NK-92 treated with Interleukin-12 subunit alpha and Interleukin-12 subunit beta, amount 100 ng/mL, for 24 hours (cell line): ENCODE data around the gene PTPRN2.
"Not testable (repeated sequence)": the region's sequence is repeated elsewhere in the genome, so short reads cannot be mapped to it uniquely, and the experiment has no call there.

Experiments
- DNase-seq: peaks from one replicate; lab custom pipeline; 2025; lab: John Stamatoyannopoulos, UW

PTPRN2 gene

GRCh38 chr7:158228131-158228530 lies 359.5 kb downstream of the PTPRN2 start:
- no peak for DNase-seq

DNA sequence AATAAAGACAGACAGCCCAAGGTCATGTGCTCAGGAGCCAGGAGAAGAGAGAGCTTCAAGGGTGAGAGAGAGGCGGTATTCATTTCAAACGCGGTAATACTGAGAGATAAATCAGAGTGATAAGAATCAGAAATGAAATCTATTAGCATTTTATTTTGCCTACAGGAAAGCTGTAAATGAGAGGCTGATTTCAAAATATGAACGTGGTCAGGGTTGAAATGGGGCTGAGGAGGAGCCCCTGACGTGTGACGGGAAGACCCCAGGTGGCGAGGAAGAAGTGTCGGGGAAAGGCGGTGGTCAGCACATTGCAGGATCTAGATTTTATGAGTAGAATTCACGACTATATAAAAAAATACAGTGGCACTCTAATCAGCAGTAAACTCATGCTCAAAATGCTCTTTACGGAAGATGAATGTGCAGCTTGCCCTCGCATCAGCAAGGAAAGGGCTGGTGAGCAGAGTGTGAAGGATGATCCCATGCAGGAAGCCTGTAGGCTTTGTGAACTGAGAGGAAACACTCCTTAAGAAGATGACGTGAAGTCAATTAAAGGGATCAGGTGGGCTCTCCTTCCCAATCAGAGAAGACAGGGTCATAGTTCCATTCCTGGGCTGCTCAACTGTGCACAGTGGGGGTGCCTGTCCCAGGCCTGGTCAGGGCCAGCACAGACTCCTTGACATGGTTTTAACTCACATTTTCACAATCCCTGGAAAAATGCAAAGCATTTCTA lies 360.2 kb downstream of the PTPRN2 start:
- DNase-seq, result no peak

DNA sequence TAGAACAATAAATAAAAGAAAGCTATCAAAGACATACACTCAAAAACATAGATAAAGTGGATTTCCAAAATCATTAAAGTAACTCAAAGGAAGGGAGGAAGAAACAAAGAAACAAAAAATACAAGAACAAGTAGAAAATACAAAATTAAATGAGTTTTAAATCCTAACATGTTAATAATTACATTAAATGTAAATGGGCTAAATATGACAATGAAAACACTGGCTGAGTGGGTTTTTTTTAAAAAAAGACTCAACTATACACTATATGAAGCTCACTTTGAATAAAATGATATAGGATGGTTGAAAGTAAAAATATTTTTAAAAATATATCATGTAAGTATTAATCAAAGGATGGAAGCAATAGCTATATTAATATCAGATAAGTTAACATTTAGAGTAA lies 371.4 kb downstream of the PTPRN2 start:
- DNase-seq, result no peak

DNA sequence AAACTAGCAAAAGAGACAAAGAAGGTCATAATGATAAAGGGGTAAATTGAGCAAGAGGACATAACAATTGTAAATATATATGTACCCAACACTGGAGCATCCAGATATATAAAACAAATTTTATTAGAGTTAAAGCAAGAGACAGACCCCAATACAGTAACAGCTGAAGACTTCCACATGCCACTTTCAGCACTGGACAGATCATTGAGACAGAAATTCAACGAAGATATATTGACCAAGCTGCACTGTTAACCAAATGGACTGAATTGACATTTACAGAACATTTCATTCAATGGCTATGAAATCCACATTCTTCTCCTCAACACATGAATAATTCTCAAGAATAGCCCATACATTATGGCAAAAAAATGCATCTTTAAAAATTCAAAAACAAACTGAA lies 378.2 kb downstream of the PTPRN2 start:
- DNase-seq, result no peak

GRCh38 chr7:158206341-158206740 lies 381.3 kb downstream of the PTPRN2 start:
- no peak for DNase-seq

DNA sequence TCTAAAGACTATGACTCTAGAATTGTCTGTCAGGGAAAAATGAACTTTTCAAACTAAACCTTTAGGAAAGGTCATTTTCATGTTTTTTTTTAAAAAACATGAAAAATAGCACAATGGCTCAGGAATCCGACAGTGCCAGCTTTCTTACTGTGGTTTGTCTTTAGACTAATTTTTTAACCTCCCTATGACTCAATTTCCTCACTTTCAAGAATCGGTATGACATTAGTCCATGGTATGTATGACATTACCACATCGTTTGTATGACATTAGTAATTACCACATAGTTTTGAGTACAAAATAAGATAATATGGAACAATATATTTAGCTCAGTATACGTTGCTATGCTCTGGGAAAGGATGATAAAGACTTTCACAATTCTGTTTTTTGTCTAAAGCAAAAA lies 383.2 kb downstream of the PTPRN2 start:
- DNase-seq, result no peak

DNA sequence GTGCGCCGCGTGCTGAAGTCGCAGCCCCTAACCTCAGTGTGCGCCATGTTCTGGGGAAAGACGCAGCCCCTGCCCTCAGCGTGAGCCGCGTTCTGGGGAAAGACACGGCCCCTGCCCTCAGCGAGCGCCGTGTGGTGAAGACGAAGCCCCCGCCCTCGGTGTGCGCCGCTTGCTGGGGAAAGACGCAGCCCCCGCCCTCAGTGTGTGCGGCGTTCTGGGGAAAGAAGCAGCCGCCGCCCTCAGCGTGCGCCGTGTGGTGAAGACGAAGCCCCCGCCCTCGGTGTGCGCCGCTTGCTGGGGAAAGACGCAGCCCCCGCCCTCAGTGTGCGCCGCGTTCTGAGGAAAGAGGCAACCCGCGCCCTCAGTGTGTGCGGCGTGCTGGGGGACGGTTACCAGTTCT lies 383.7 kb downstream of the PTPRN2 start:
- not testable (repeated sequence) for DNase-seq

GRCh38 chr7:158194365-158194900 lies 393.2 kb downstream of the PTPRN2 start:
- DNase-seq, result no peak

DNA sequence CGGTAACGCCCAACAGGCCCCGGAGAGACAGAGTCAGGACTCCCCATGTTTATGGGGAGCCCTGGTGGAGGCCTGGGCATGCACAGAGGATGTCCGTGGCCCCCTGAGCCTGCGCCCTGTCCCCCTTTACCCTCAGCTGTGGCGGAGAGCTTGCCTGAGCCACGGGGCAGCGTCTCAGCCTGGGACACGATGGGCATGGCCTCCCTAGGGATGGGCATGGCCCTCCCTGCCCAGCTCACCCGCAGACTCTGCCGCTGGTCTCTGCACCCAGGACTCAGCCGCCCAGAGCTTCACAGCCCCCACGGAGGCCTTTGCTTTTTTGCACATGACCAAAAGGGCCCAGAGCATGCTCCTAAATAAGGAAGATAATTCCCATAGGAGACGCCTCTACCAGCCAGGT lies 394.2 kb downstream of the PTPRN2 start:
- DNase-seq, result no peak

DNA sequence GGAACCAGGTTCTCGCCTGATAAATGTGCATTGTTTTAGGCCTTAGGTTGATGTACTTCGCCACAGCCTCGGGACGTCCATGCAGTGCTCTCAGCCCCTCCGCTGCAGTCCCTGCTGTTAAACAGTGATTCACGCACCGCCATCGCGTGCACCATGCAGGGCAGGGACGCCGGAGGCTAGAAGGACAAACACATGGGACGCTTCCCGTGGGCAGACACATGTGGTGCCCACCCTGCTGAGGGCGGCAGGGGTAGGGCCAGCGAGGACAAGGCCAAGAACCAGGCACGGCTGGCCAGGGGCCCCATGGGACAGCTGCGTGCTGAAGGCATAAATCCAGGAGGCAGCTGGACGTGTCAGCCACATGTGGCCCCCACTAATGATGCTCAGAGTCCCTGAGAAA lies 394.7 kb downstream of the PTPRN2 start:
- DNase-seq, result no peak

- no peak for DNase-seq
Measured at GRCh38 chr7:158192184-158192835, 395.3 kb downstream of the PTPRN2 start.

- DNase-seq, result no peak
Measured at GRCh38 chr7:158191671-158192070, 396.0 kb downstream of the PTPRN2 start.

- DNase-seq, result no peak
Measured at GRCh38 chr7:158190756-158191155, 396.9 kb downstream of the PTPRN2 start.

- no peak for DNase-seq
Measured at GRCh38 chr7:158188676-158189075, 398.9 kb downstream of the PTPRN2 start.

DNA sequence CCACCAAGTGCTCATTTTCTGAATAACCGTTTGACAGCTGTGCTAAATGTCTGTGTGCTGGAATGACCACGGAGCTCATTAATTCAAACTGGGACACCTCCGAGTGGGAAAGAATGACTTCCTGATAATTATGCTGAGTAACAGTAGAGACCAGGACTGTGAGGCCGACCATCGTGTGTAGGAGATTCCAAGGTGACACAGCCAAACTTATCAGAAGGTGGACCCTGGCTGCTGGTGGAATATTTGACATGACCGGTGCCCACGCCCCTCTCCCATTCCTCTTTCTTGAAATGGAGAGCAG lies 400.0 kb downstream of the PTPRN2 start:
- no peak for DNase-seq

DNA sequence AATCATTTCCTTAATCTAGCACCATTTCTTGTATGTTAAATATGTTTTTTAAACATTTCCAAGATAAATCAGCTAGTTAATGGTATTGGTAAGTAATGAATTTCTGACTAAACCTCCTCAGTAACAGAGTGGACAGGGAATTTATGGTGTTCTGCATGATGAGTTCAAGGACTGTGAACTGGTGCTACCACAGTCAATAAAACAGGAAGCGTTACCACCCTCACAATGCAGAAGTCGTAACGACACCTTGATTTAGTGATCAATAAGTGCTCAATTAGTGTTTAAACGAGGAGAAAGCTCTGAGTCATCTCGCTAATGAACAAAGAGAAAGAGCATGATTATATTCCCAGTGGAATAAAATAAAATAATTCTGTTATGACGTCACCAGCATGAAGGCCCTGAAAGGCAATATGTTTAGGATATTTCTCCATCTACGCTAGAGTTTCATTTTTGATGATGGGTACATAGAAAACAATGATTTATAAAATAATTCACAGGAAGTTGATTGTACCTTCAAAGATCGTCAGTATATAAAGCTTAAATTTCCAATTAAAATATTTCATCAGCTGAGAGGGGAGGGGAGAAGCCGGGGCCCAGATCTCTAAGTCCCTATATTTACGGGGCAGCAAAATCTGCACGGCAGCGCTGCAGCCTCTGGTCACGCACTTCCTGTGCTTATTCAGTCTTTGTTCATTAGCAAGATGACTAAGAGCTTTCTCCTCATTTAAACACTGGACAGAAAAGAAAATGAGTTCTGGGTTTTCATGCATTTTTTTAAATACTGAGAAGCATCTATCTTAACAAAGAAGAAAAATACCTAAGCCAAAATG lies 400.5 kb downstream of the PTPRN2 start:
- no peak for DNase-seq

- DNase-seq, result no peak
Measured at GRCh38 chr7:158186406-158186805, 401.2 kb downstream of the PTPRN2 start.

GRCh38 chr7:158185653-158186052 lies 402.0 kb downstream of the PTPRN2 start:
- no peak for DNase-seq

DNA sequence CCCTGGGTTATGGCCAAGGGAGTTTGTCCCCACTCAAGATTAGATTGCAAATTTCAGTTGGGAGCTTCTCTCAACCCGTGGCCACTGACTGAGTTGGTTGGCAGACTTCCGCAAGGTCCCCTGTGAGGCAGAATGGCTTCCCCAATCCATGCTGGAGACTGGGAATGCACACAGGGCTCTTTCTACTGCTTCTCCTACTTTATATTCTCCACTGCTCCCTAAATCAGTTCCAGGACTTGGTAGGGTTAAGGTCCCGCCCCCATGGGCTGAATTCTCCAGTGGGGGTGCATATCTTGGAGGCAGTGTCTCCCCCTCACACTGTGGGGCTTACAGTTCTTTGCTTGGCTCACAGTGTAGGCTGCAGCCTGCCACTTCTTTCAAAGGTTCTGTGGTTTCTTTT lies 404.2 kb downstream of the PTPRN2 start:
- no peak for DNase-seq

DNA sequence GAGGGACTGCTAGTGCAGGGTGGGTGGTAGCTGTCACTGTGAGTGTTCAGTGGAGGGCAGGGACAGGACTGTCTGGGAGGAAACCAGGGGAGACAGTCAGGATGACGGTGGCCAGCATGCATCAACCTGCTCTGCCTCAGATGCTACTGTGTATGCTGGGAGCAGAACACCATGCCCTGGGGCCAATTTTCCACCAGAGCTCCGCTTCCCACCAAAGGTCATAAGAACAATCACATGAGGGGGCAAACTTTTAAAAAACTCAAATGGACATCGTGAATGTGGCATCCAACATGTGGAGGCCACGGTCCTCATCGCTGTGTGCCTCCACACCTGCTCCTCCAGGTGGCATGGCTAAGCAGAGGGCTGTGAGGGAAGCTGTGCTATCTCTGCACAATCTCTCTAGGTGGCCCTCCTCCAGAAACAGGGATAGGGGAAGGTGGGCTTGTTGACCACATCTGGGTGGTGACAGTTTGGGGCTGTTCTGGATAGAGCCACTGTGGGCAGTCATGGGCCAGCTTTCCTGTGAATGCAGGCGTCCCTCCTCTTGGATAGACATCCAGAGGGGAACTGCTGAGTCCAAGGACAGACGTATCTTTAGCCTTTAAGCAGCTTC lies 411.0 kb downstream of the PTPRN2 start:
- no peak for DNase-seq

GRCh38 chr7:158175779-158176178 lies 411.8 kb downstream of the PTPRN2 start:
- DNase-seq, result no peak

GRCh38 chr7:158174947-158175346 lies 412.7 kb downstream of the PTPRN2 start:
- DNase-seq, result no peak
